ENCODE data around the gene PRXL2A. TPM values are rescaled to one million over a fixed set of nuclear protein-coding genes. Genes with fewer than 3 reads are reported as not detected.

PRXL2A gene
- polyA plus RNA-seq, 1 of the 3 experiments (the other 2 are of a cell fraction) = 15.6 TPM

GRCh38 chr10:80480852-80481251, 72.5 kb downstream of the PRXL2A start (continued):
- TF ChIP-seq ZBTB33 (IDR thresholded peaks at IDR 0.05; ENCODE audit: borderline replicate concordance, low read depth) (no peak), PBX3 (IDR thresholded peaks at IDR 0.05) (no peak), USF2 (IDR thresholded peaks at IDR 0.05; ENCODE audit: borderline replicate concordance, low read depth, low read length) (no peak), RCOR1 (IDR thresholded peaks at IDR 0.05; ENCODE audit: low read length) (no peak)

GRCh38 chr10:80484243-80484642, 75.9 kb downstream of the PRXL2A start:
- ChIA-PET CTCF (interaction anchor here (1.1 to 11.4 kb wide), 2 partner anchors 20 to 39 kb away, joined by 4 to 82 read pairs; no protein-coding TSS in a partner anchor), POLR2A (no interaction called here)
- H2AFZ ChIP-seq (ENCODE audit: low read depth) = no peak overlapping the region
- DNase-seq = no peak
- no peak overlapping the region for H3K27ac ChIP-seq (ENCODE audit: low read depth in 2 of 2, low read length in 1 of 2)
- 94% methylated on average over 6 of the region's 6 CpGs for WGBS (ENCODE audit: low lambda C conversion rate)
- TF ChIP-seq USF1 (IDR thresholded peaks at IDR 0.05; ENCODE audit: borderline replicate concordance, low read depth) = no peak
- TF ChIP-seq REST (IDR thresholded peaks at IDR 0.05; ENCODE audit: low read depth, low read length) = no peak
- no peak for TF ChIP-seq MAX (IDR thresholded peaks at IDR 0.05; ENCODE audit: low read depth)
- TF ChIP-seq EZH2phosphoT487 (IDR thresholded peaks at IDR 0.05; ENCODE audit: borderline replicate concordance, low read depth) = no peak
- no peak for TF ChIP-seq IRF3 (IDR thresholded peaks at IDR 0.05; ENCODE audit: low read depth, low read length)
- H3K79me2 ChIP-seq (ENCODE audit: insufficient read depth) = peaks cover 100% of the 10 kb centered on the region
- peaks cover 0 to 5% of the 10 kb centered on the region in 2 experiments; a peak in 1 of 4 replicates for H3K4me1 ChIP-seq (ENCODE audit: control insufficient read depth in 1 of 2, insufficient read depth in 2 of 2, low read depth in 1 of 2, low read length in 1 of 2)
- peaks cover 66% of the 10 kb centered on the region for H4K20me1 ChIP-seq (ENCODE audit: insufficient read depth)
- H3K9ac ChIP-seq = no peak overlapping the region
- H3K9me2 ChIP-seq = no peaks in the 10 kb centered on the region
- H3F3A ChIP-seq (replicated peaks; ENCODE audit: insufficient read depth) = peaks cover 6% of the 10 kb centered on the region
- H3K36me3 ChIP-seq (replicated peaks in 1 of 2; ENCODE audit: control insufficient read depth in 1 of 2, insufficient read depth in 2 of 2, low read length in 1 of 2) = peaks cover 3 to 4% of the 10 kb centered on the region in 2 experiments
- H3K4me3 ChIP-seq (ENCODE audit: low read depth in 2 of 2, low read length in 1 of 2) = no peak overlapping the region
- no peaks in the 10 kb centered on the region for H3K27me3 ChIP-seq (ENCODE audit: insufficient read depth)
- H3K4me2 ChIP-seq = no peak overlapping the region
- no peaks in the 10 kb centered on the region for H3K9me3 ChIP-seq

Measured in SK-N-SH (cell line).